CD8-positive, alpha-beta memory T cell (primary cell): ENCODE results near the gene S1PR3. TPM values are rescaled to one million over a fixed set of nuclear protein-coding genes. Genes with fewer than 3 reads are reported as not detected.

Source experiments
- CTCF ChIA-PET: fragments of 350-600 bp; sonication (Branson Sonifier 250); formaldehyde crosslinking; loops from one replicate; lab custom pipeline; 2021; ENCODE audit warnings: antibody characterized with exemption; lab: Charles Lee
- POLR2A ChIA-PET: fragments of 350-600 bp; sonication (Branson Sonifier 250); formaldehyde crosslinking; loops from one replicate; lab custom pipeline; 2021; ENCODE audit warnings: antibody characterized with exemption; lab: Charles Lee
- DNase-seq, 5 donors: peaks; one replicate each; pipeline versions ENCODE4 v3.0.0 to v3.0.0-alpha.2; 2020 to 2022; ENCODE audit warnings: mixed read lengths in 1 of 5
- H3K27ac ChIP-seq: one replicate; pipeline ENCODE4 v1.7.0; 2013; ENCODE audit warnings: low read depth, mild to moderate bottlenecking, low read length, moderate library complexity
- H3K27me3 ChIP-seq: 2 replicates; pipeline ENCODE4 v1.7.0; 2013; ENCODE audit warnings: low read length, mild to moderate bottlenecking; ENCODE audit not compliant: insufficient read depth, poor library complexity, severe bottlenecking
- H3K36me3 ChIP-seq: 2 replicates; pipeline ENCODE4 v1.7.0; 2013; ENCODE audit warnings: mild to moderate bottlenecking, low read length, moderate library complexity; ENCODE audit not compliant: insufficient read depth
- H3K4me1 ChIP-seq: 2 replicates; pipeline ENCODE4 v1.7.0; 2013; ENCODE audit warnings: mild to moderate bottlenecking, low read length, moderate library complexity; ENCODE audit not compliant: insufficient read depth
- H3K4me3 ChIP-seq: 2 replicates; pipeline ENCODE4 v1.7.0; 2013; ENCODE audit warnings: mild to moderate bottlenecking, low read length
- H3K9me3 ChIP-seq: 2 replicates; pipeline ENCODE4 v1.7.0; 2013; ENCODE audit warnings: mild to moderate bottlenecking, low read length
- H3K27ac Mint-ChIP-seq, 8 donors: one replicate each; pipeline ENCODE4 v1.8.0; 2020 to 2021; ENCODE audit warnings: mixed read lengths in 8 of 8, mild to moderate bottlenecking in 6 of 8, inconsistent platforms in 3 of 8, moderate library complexity in 3 of 8
- H3K27me3 Mint-ChIP-seq, 2 donors: one replicate each; pipeline ENCODE4 v1.8.0; 2020 to 2021; ENCODE audit warnings: mixed read lengths in 2 of 2, mild to moderate bottlenecking in 1 of 2, moderate library complexity in 1 of 2
- H3K36me3 Mint-ChIP-seq, 3 donors: one replicate each; pipeline ENCODE4 v1.8.0; 2020 to 2021; ENCODE audit warnings: mixed read lengths in 3 of 3, inconsistent platforms in 1 of 3, mild to moderate bottlenecking in 1 of 3
- H3K4me1 Mint-ChIP-seq, 3 donors: one replicate each; pipeline ENCODE4 v1.8.0; 2020 to 2021; ENCODE audit warnings: mixed read lengths in 3 of 3, inconsistent platforms in 1 of 3, mild to moderate bottlenecking in 1 of 3
- H3K4me3 Mint-ChIP-seq, 7 donors: one replicate each; pipeline ENCODE4 v1.8.0; 2020 to 2021; ENCODE audit warnings: mixed read lengths in 7 of 7, mild to moderate bottlenecking in 6 of 7, moderate library complexity in 4 of 7, inconsistent platforms in 2 of 7
- H3K9me3 Mint-ChIP-seq, 5 donors: one replicate each; pipeline ENCODE4 v1.8.0; 2020 to 2022; ENCODE audit warnings: mixed read lengths in 5 of 5, mild to moderate bottlenecking in 3 of 5, moderate library complexity in 2 of 5, inconsistent platforms in 1 of 5
- polyA plus RNA-seq: library from polyadenylated mRNA; unstranded; fragments of 300-500 nt; fragmentation: Illumina TruSeq; gene quantifications from one replicate; pipeline ENCODE4 v1.2.3, GENCODE V29; 2021
- total RNA-seq, 2 experiments: library from RNA; stranded (reverse); gene quantifications; one replicate each; pipeline ENCODE4 v1.2.3, GENCODE V29; 2021

S1PR3 gene
- total and polyA plus RNA-seq, 3 experiments from 2014 or later, result 0.80 to 0.90 TPM; not detected in 1

DNA sequence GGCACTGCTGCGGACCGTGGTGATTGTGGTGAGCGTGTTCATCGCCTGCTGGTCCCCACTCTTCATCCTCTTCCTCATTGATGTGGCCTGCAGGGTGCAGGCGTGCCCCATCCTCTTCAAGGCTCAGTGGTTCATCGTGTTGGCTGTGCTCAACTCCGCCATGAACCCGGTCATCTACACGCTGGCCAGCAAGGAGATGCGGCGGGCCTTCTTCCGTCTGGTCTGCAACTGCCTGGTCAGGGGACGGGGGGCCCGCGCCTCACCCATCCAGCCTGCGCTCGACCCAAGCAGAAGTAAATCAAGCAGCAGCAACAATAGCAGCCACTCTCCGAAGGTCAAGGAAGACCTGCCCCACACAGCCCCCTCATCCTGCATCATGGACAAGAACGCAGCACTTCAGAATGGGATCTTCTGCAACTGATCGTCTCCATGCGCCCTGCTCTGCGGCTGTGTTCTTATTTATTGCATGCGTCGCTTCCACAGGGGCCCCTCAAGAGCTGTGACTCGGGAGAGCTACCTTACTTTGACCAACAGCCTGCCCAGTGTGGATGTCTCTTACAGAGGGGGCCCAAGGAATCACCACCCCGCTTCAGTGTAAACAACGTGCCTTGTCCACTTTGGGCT lies 10.8 kb downstream of the S1PR3 start:
- Mint-ChIP-seq H3K36me3 (no peaks in the 10 kb centered on the region), H3K27ac (no peak overlapping the region), H3K27me3 (peaks cover 9 to 27% of the 10 kb centered on the region in 2 donors), H3K4me3 (no peak overlapping the region), H3K4me1 (peaks cover 3 to 11% (median 9%) of the 10 kb centered on the region in 3 donors), H3K9me3 (no peaks in the 10 kb centered on the region)
- no peaks in the 10 kb centered on the region for H3K9me3 ChIP-seq
- no peaks in the 10 kb centered on the region for H3K36me3 ChIP-seq
- DNase-seq, result no peak
- ChIA-PET CTCF (interaction anchor here (1.8 kb wide), 1 partner anchor 407 kb away, joined by 6 read pairs; no protein-coding TSS in a partner anchor), POLR2A (no interaction called here)
- no peaks in the 10 kb centered on the region for H3K4me1 ChIP-seq
- H3K4me3 ChIP-seq, result no peak overlapping the region
- no peaks in the 10 kb centered on the region for H3K27me3 ChIP-seq
- no peak overlapping the region for H3K27ac ChIP-seq

DNA sequence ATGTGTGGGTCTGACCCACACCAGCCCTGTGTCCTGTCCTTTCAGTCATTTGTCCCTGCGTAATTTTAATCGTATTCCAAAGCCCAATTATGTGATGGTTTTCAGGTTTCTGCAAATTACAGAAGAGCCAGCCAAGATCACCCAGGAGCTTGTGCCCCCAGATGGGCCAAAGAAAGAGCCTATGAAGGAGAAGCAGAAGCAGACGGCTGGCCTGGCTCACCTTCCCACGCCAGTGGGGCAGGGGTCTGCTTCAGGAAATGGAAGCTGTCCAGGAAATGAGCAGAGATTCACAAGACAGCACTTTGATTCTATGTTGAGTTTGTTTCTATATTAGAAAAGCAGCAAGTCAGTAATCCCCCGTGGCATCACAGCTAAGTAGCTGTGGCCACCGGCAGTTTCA lies 11.7 kb downstream of the S1PR3 start:
- Histone ChIP-seq H3K9me3 (no peaks in the 10 kb centered on the region), H3K27me3 (no peaks in the 10 kb centered on the region), H3K4me3 (no peak overlapping the region), H3K4me1 (no peaks in the 10 kb centered on the region), H3K36me3 (no peaks in the 10 kb centered on the region), H3K27ac (no peak overlapping the region)
- Mint-ChIP-seq H3K4me3 (no peak overlapping the region), H3K9me3 (no peaks in the 10 kb centered on the region), H3K36me3 (no peaks in the 10 kb centered on the region), H3K4me1 (peaks cover 3 to 11% (median 9%) of the 10 kb centered on the region in 3 donors), H3K27me3 (peaks cover 9 to 33% of the 10 kb centered on the region in 2 donors), H3K27ac (no peak overlapping the region)
- POLR2A ChIA-PET, result no interaction called here
- CTCF ChIA-PET, result no interaction called here
- no peak for DNase-seq

DNA sequence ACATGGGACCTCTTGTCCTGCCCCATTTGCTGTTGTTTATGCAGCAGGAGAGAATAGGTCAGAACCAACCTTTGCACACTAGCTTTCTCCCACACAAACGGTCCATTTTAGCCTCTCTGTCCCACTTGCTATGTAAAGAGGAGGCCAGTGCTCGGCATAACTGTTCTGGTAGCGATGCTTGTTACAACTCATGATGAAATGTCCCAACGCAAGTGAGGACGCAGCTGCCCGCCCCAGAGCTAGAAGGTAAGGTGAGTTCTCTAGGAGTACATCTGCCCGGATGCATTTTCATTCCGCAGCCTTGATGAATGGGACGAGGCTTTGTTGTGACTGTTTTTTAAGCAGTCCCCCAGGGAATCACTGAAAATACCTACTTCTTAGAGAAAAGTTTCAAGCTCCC lies 14.1 kb downstream of the S1PR3 start:
- Mint-ChIP-seq H3K27me3 (peaks cover 9 to 33% of the 10 kb centered on the region in 2 donors), H3K4me1 (peaks cover 3 to 11% (median 9%) of the 10 kb centered on the region in 3 donors), H3K4me3 (no peak overlapping the region), H3K27ac (no peak overlapping the region), H3K36me3 (no peaks in the 10 kb centered on the region), H3K9me3 (no peaks in the 10 kb centered on the region)
- ChIA-PET CTCF (no interaction called here), POLR2A (no interaction called here)
- Histone ChIP-seq H3K9me3 (no peaks in the 10 kb centered on the region), H3K4me3 (no peak overlapping the region), H3K4me1 (no peaks in the 10 kb centered on the region), H3K27me3 (no peaks in the 10 kb centered on the region), H3K27ac (no peak overlapping the region), H3K36me3 (no peaks in the 10 kb centered on the region)
- DNase-seq, result no peak

GRCh38 chr9:89006267-89006666 lies 15.0 kb downstream of the S1PR3 start:
- Histone ChIP-seq H3K4me1 (no peaks in the 10 kb centered on the region), H3K36me3 (no peaks in the 10 kb centered on the region), H3K27me3 (no peaks in the 10 kb centered on the region), H3K27ac (no peak overlapping the region), H3K4me3 (no peak overlapping the region), H3K9me3 (no peaks in the 10 kb centered on the region)
- ChIA-PET CTCF (no interaction called here), POLR2A (no interaction called here)
- H3K4me1 Mint-ChIP-seq, result peaks cover 0 to 5% (median 5%) of the 10 kb centered on the region in 3 donors
- no peak overlapping the region for H3K4me3 Mint-ChIP-seq
- DNase-seq, result no peak
- H3K27me3 Mint-ChIP-seq, result peaks cover 9 to 33% of the 10 kb centered on the region in 2 donors
- no peaks in the 10 kb centered on the region for H3K36me3 Mint-ChIP-seq
- H3K27ac Mint-ChIP-seq, result no peak overlapping the region
- H3K9me3 Mint-ChIP-seq, result no peaks in the 10 kb centered on the region

- no peaks in the 10 kb centered on the region for H3K36me3 Mint-ChIP-seq
- H3K27me3 ChIP-seq, result no peaks in the 10 kb centered on the region
- no peaks in the 10 kb centered on the region for H3K36me3 ChIP-seq
- no peak overlapping the region for H3K4me3 Mint-ChIP-seq
- no peak overlapping the region for H3K27ac ChIP-seq
- H3K4me1 ChIP-seq, result no peaks in the 10 kb centered on the region
- no peak for DNase-seq
- H3K4me1 Mint-ChIP-seq, result no peaks in the 10 kb centered on the region
- ChIA-PET POLR2A (no interaction called here), CTCF (no interaction called here)
- no peaks in the 10 kb centered on the region for H3K9me3 ChIP-seq
- H3K4me3 ChIP-seq, result no peak overlapping the region
- no peaks in the 10 kb centered on the region for H3K9me3 Mint-ChIP-seq
- peaks cover 3 to 26% of the 10 kb centered on the region in 2 donors for H3K27me3 Mint-ChIP-seq
- peak overlapping the region in 1 of 8 donors; percentile 21 for H3K27ac Mint-ChIP-seq
These were observed 16.0 kb downstream of the S1PR3 start for GRCh38 chr9:89006996-89007967.

DNA sequence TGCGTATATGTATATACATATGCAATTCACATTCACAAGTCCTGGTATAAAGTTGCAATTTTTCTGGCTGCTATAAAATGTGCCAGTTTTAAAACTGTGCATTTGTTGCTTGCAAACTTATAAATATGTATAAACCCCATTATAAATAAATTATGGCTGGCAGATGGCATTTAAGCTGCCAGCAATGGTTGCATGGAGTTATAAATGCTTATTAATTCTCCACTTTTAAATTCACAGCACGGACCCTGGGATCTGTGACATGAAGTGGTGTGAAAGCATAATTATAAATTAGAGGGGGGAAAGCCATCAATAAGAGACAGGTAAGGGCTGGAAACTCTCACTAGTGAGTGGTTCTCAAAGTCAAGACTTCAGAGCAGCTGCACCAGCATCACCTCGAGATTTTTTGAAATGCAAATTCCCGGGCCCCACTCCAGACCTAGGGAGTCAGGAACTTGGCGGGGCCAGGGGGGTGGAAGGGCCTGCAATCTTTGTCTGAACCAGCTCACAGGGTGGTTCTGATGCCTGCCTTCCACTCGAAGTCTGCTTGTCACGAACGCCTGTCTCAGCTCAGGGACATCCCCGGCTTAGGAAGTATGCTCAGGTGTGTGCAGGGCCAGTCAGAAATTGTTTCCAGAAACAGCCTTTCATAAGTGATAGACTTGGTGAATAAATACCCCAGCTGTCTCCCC lies 16.9 kb downstream of the S1PR3 start:
- no peak overlapping the region for H3K27ac ChIP-seq
- Mint-ChIP-seq H3K9me3 (no peaks in the 10 kb centered on the region), H3K27ac (no peak overlapping the region), H3K36me3 (no peaks in the 10 kb centered on the region), H3K27me3 (peaks cover 2 to 18% of the 10 kb centered on the region in 2 donors), H3K4me1 (no peaks in the 10 kb centered on the region), H3K4me3 (no peak overlapping the region)
- POLR2A ChIA-PET, result no interaction called here
- no peaks in the 10 kb centered on the region for H3K9me3 ChIP-seq
- CTCF ChIA-PET, result no interaction called here
- H3K27me3 ChIP-seq, result no peaks in the 10 kb centered on the region
- H3K36me3 ChIP-seq, result no peaks in the 10 kb centered on the region
- no peaks in the 10 kb centered on the region for H3K4me1 ChIP-seq
- no peak for DNase-seq
- no peak overlapping the region for H3K4me3 ChIP-seq

DNA sequence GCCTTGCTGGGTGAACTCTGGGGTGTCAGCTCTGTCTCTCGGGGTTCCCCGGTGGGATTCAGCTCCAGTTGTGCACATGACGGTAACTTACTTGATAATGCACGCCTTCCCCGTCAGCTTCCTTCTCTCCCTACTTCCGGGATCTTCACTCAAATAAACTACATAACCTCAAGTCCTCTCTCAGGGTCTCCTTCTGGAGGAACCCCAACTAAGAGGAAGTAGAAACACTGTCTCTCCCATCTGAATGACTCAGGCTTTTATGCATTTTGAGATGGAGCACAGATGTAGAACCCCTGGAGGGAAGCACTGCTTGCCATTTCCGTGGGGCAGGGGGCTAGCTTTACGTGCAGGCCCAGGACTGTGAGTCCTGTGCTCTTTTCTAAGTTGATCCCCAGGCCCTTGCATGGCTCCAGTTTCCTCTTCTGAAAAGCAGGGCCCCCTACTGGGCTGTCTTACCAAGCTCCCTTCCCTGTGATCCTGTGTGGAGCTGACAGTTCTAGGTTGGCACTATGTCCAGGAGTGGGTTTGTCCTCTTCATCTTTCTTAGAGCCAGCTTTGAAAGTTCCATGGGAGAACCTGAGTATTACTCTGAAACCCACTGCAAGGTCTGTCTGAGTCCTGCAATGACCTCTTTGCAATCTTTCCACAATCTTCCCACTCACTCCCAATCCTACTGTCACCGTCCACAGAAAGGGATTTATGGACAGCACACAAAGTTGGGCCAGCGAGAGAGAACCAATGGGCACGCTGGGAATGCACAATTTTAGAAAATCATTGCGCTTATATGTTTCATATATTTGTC lies 17.7 kb downstream of the S1PR3 start:
- CTCF ChIA-PET, result no interaction called here
- Mint-ChIP-seq H3K27ac (no peak overlapping the region), H3K4me3 (no peak overlapping the region), H3K27me3 (peaks cover 2 to 25% of the 10 kb centered on the region in 2 donors), H3K9me3 (no peaks in the 10 kb centered on the region), H3K4me1 (no peaks in the 10 kb centered on the region), H3K36me3 (no peaks in the 10 kb centered on the region)
- H3K27me3 ChIP-seq, result no peaks in the 10 kb centered on the region
- no peak overlapping the region for H3K4me3 ChIP-seq
- no peak overlapping the region for H3K27ac ChIP-seq
- no peak for DNase-seq
- no peaks in the 10 kb centered on the region for H3K4me1 ChIP-seq
- H3K9me3 ChIP-seq, result no peaks in the 10 kb centered on the region
- POLR2A ChIA-PET, result no interaction called here
- H3K36me3 ChIP-seq, result no peaks in the 10 kb centered on the region
